ENCODE results near the gene UBE2J1. TPM values are rescaled to one million over a fixed set of nuclear protein-coding genes. Genes with fewer than 3 reads are reported as not detected.

The UBE2J1 gene
- total RNA-seq, 1 donor from 2014 or later = 32.0 TPM

GRCh38 chr6:89393659-89394058 is 41.1 kb upstream of the UBE2J1 start:
- no peaks in the 10 kb centered on the region for H3K4me1 Mint-ChIP-seq (ENCODE audit: unreplicated experiment)
- no peak for TF ChIP-seq CTCF (conservative IDR thresholded peaks at IDR 0.05)
- H3K4me3 Mint-ChIP-seq = no peak overlapping the region
- no peaks in the 10 kb centered on the region for H3K36me3 Mint-ChIP-seq
- no peak overlapping the region for H3K27ac Mint-ChIP-seq
- H3K9me3 Mint-ChIP-seq = no peaks in the 10 kb centered on the region
- DNase-seq (ENCODE audit: extremely low spot score, unreplicated experiment) = no peak
- H3K27me3 Mint-ChIP-seq = no peaks in the 10 kb centered on the region

GRCh38 chr6:89392823-89393222 is 40.3 kb upstream of the UBE2J1 start:
- no peaks in the 10 kb centered on the region for H3K27me3 Mint-ChIP-seq
- H3K27ac Mint-ChIP-seq = no peak overlapping the region
- H3K4me3 Mint-ChIP-seq = no peak overlapping the region
- DNase-seq (ENCODE audit: extremely low spot score, unreplicated experiment) = no peak
- H3K4me1 Mint-ChIP-seq (ENCODE audit: unreplicated experiment) = no peaks in the 10 kb centered on the region
- H3K36me3 Mint-ChIP-seq = no peaks in the 10 kb centered on the region
- H3K9me3 Mint-ChIP-seq = no peaks in the 10 kb centered on the region
- TF ChIP-seq CTCF (conservative IDR thresholded peaks at IDR 0.05) = no peak

- Mint-ChIP-seq H3K27ac (no peak overlapping the region), H3K4me1 (ENCODE audit: unreplicated experiment) (no peaks in the 10 kb centered on the region), H3K4me3 (no peak overlapping the region), H3K27me3 (no peaks in the 10 kb centered on the region), H3K36me3 (peaks cover 3% of the 10 kb centered on the region), H3K9me3 (no peaks in the 10 kb centered on the region)
- TF ChIP-seq CTCF (conservative IDR thresholded peaks at IDR 0.05) = no peak
- DNase-seq (ENCODE audit: extremely low spot score, unreplicated experiment) = no peak
These were observed 36.3 kb upstream of the UBE2J1 start for GRCh38 chr6:89388846-89389245.

- no peak overlapping the region for H3K4me3 Mint-ChIP-seq
- H3K36me3 Mint-ChIP-seq = peaks cover 3% of the 10 kb centered on the region
- no peaks in the 10 kb centered on the region for H3K9me3 Mint-ChIP-seq
- TF ChIP-seq CTCF (conservative IDR thresholded peaks at IDR 0.05) = no peak
- H3K27ac Mint-ChIP-seq = no peak overlapping the region
- no peaks in the 10 kb centered on the region for H3K4me1 Mint-ChIP-seq (ENCODE audit: unreplicated experiment)
- DNase-seq (ENCODE audit: extremely low spot score, unreplicated experiment) = no peak
- H3K27me3 Mint-ChIP-seq = no peaks in the 10 kb centered on the region
These were observed 35.1 kb upstream of the UBE2J1 start for GRCh38 chr6:89387516-89388201.

GRCh38 chr6:89386917-89387491 is 34.5 kb upstream of the UBE2J1 start:
- TF ChIP-seq CTCF (conservative IDR thresholded peaks at IDR 0.05) = no peak
- no peak overlapping the region for H3K4me3 Mint-ChIP-seq
- H3K27me3 Mint-ChIP-seq = no peaks in the 10 kb centered on the region
- no peak for DNase-seq (ENCODE audit: extremely low spot score, unreplicated experiment)
- no peaks in the 10 kb centered on the region for H3K4me1 Mint-ChIP-seq (ENCODE audit: unreplicated experiment)
- peaks cover 3% of the 10 kb centered on the region for H3K36me3 Mint-ChIP-seq
- H3K27ac Mint-ChIP-seq = no peak overlapping the region
- no peaks in the 10 kb centered on the region for H3K9me3 Mint-ChIP-seq

All from type B pancreatic cell (in vitro differentiated cells).